SK-N-SH (cell line): ENCODE measurements around the gene ATP5F1D. TPM values are rescaled to one million over a fixed set of nuclear protein-coding genes. Genes with fewer than 3 reads are reported as not detected.

Source experiments
- CTCF ChIA-PET: fragments of 300-600, 350-600 bp; formaldehyde crosslinking; extraction: SDS; loops from one replicate; lab custom pipeline; 2021; lab: Yijun Ruan, JAX
- POLR2A ChIA-PET: fragments of 350-600 bp; sonication (Branson Sonifier 250); formaldehyde crosslinking; extraction: SDS; loops from one replicate; lab custom pipeline; 2020; ENCODE audit warnings: antibody characterized with exemption, inconsistent platforms; lab: Yijun Ruan, JAX
- DNase-seq: peaks from one replicate; pipeline ENCODE4 v3.0.0; 2012
- H2AFZ ChIP-seq: fragments of 200-600 bp; sonication (generic); 2 replicates; pipeline ENCODE4 v1.8.1; 2016; ENCODE audit warnings: antibody characterized with exemption, mild to moderate bottlenecking, low read depth
- H3F3A ChIP-seq: fragments of 200-600 bp; sonication (generic); replicated peaks from 2 replicates; pipeline ENCODE3; 2016; ENCODE audit warnings: antibody characterized with exemption, mild to moderate bottlenecking; ENCODE audit not compliant: insufficient read depth
- H3K27ac ChIP-seq, 2 experiments: fragments of 200-500 bp in 1 of 2; fragments of 200-600 bp in 1 of 2; sonication (Bioruptor generic) in 1 of 2; sonication (generic), shearing (Covaris generic) in 1 of 2; 2 replicates each; pipeline versions ENCODE4 v1.5.1 to v1.6.1; 2014 to 2016; ENCODE audit warnings: low read depth in 2 of 2, inconsistent platforms in 1 of 2, low read length in 1 of 2, mild to moderate bottlenecking in 1 of 2, mixed read lengths in 1 of 2
- H3K27me3 ChIP-seq: fragments of 200-600 bp; sonication (generic), shearing (Covaris generic); 2 replicates; pipeline ENCODE4 v1.6.1; 2016; ENCODE audit warnings: mixed run types; ENCODE audit not compliant: insufficient read depth
- H3K36me3 ChIP-seq, 2 experiments: fragments of 200-500 bp in 1 of 2; fragments of 200-600 bp in 1 of 2; sonication (Bioruptor generic) in 1 of 2; sonication (generic) in 1 of 2; replicated peaks in 1 of 2; 2 replicates each; pipeline versions ENCODE3 to v1.5.1; 2014 to 2016; ENCODE audit warnings: low read length in 1 of 2, mild to moderate bottlenecking in 1 of 2; ENCODE audit not compliant: insufficient read depth in 2 of 2, control insufficient read depth in 1 of 2
- H3K4me1 ChIP-seq, 2 experiments: fragments of 200-500 bp in 1 of 2; fragments of 200-600 bp in 1 of 2; sonication (Bioruptor generic) in 1 of 2; sonication (generic), shearing (Covaris generic) in 1 of 2; 2 replicates each; pipeline versions ENCODE4 v1.5.1 to v1.6.1; 2014 to 2016; ENCODE audit warnings: low read depth in 1 of 2, low read length in 1 of 2, mixed run types in 1 of 2; ENCODE audit not compliant: insufficient read depth in 2 of 2, control insufficient read depth in 1 of 2
- H3K4me2 ChIP-seq: fragments of 200-600 bp; sonication (generic), shearing (Covaris generic); 2 replicates; pipeline ENCODE4 v1.6.1; 2017; ENCODE audit warnings: mixed run types
- H3K4me3 ChIP-seq, 2 experiments: fragments of 200-500 bp in 1 of 2; fragments of 200-600 bp in 1 of 2; sonication (Bioruptor generic) in 1 of 2; sonication (generic), shearing (Covaris generic) in 1 of 2; 2 replicates each; pipeline versions ENCODE4 v1.5.1 to v1.8.1; 2014 to 2016; ENCODE audit warnings: low read depth in 2 of 2, inconsistent platforms in 1 of 2, low read length in 1 of 2, mild to moderate bottlenecking in 1 of 2, mixed read lengths in 1 of 2, moderate library complexity in 1 of 2
- H3K79me2 ChIP-seq: fragments of 200-600 bp; sonication (generic); 2 replicates; pipeline ENCODE4 v1.8.1; 2017; ENCODE audit warnings: mild to moderate bottlenecking; ENCODE audit not compliant: insufficient read depth
- H3K9ac ChIP-seq: fragments of 200-600 bp; sonication (generic); 2 replicates; pipeline ENCODE4 v1.6.1; 2017; ENCODE audit warnings: mixed run types
- H3K9me2 ChIP-seq: fragments of 200-600 bp; sonication (generic); 2 replicates; pipeline ENCODE4 v1.6.1; 2017; ENCODE audit warnings: mixed run types
- H3K9me3 ChIP-seq: fragments of 200-600 bp; sonication (generic); 2 replicates; pipeline ENCODE4 v1.6.1; 2017; ENCODE audit warnings: mixed run types, mild to moderate bottlenecking, moderate library complexity
- H4K20me1 ChIP-seq: fragments of 200-600 bp; sonication (generic); 2 replicates; pipeline ENCODE4 v1.6.1; 2017; ENCODE audit warnings: mild to moderate bottlenecking, mixed run types; ENCODE audit not compliant: insufficient read depth
- CHD2 ChIP-seq: fragments of 150-350 bp; IDR thresholded peaks from 2 replicates; pipeline ENCODE4 v1.6.1; 2018; ENCODE audit warnings: low read length; ENCODE audit not compliant: partially characterized antibody
- ELF1 ChIP-seq: IDR thresholded peaks from 2 replicates; pipeline ENCODE4 v1.4.0; 2012
- FOSL2 ChIP-seq: IDR thresholded peaks from 2 replicates; pipeline ENCODE4 v1.4.0; 2012; ENCODE audit warnings: low read depth, mild to moderate bottlenecking, moderate library complexity, borderline replicate concordance
- MEF2A ChIP-seq: IDR thresholded peaks from 2 replicates; pipeline ENCODE4 v1.4.0; 2012; ENCODE audit warnings: low read depth, borderline replicate concordance
- REST ChIP-seq: IDR thresholded peaks from 2 replicates; pipeline ENCODE4 v1.6.1; 2012; ENCODE audit warnings: mild to moderate bottlenecking, low read depth, low read length, moderate library complexity
- RXRA ChIP-seq: IDR thresholded peaks from 2 replicates; pipeline ENCODE4 v1.4.0; 2012; ENCODE audit warnings: low read depth, mild to moderate bottlenecking, borderline replicate concordance
- YY1 ChIP-seq: IDR thresholded peaks from 2 replicates; pipeline ENCODE4 v1.4.0; 2012; ENCODE audit warnings: low read depth, mild to moderate bottlenecking
- WGBS: methylation state at CpG from one replicate; pipeline ENCODE4 v1.1.6; 2017; ENCODE audit warnings: low lambda C conversion rate; 5-methylcytosine and 5-hydroxymethylcytosine counted together
- polyA plus RNA-seq, 3 experiments: library from polyadenylated mRNA; depleted of rRNA; stranded (reverse); fragments of >200 nt; gene quantifications; 2 replicates each; pipeline ENCODE4 v1.2.3, GENCODE V29; 2012

The ATP5F1D gene
- polyA plus RNA-seq, 1 of the 3 experiments (the other 2 are of a cell fraction), result 226 TPM

DNA sequence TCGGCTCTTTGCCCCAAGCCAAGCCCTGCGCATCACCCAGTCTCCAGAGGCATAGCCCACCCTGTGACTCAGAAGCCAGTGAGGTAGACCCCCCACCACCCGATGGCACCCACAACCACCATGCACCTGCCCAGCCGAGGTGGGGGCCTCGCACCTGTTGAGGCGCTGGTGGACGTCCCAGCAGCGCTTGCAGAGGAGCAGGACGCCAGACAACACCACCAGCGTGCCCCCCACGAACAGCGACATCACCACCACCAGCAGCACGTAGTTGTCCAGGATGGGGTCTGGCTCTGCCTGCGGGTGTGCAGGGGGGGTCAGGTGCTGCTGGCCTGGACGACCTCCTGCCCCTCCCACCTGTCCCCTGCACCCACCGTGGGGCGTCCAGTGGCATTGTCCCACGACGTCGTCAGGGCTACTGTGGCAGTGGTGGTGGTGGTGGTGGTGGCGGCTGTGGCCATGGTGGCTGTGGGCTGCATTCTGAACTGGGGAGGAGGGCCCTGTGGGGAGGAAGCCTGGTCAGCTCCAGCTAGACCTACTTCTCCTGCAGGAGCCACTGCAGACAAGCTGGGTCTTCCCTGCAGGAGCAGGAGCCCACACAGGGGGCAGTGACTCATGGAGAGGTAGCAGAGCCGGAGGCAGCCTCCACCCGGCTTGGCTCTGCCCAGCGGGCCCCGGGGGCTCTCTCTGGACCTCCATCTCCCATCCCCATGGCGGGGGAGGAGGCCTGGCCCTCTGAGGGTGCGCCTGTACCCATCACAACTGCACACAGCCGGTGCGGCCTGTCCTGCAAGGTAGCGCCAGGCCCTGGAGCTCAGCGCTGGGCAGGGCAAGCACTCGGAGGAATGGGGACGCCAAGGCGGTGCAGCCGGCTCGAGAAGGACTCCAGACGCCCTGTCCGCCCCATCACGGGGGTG is 5.7 kb upstream of the ATP5F1D start:
- no peaks in the 10 kb centered on the region for H3K9me3 ChIP-seq
- 0 out of 2 replicates have a peak overlapping the region, but pooled peaks have one; percentile 25 for H3K9ac ChIP-seq
- peak overlapping the region; percentile 83 for H3K4me2 ChIP-seq
- H3K4me1 ChIP-seq, result peaks cover 5 to 25% of the 10 kb centered on the region in 2 experiments; a peak in 2 of 4 replicates
- H3F3A ChIP-seq, result peaks cover 34% of the 10 kb centered on the region
- POLR2A ChIA-PET, result interaction anchor here (0.8 to 1.6 kb wide), 3 partner anchors 10 to 105 kb away, joined by 3 to 11 read pairs (median 6); partner anchors contain the start of gene CIRBP
- H4K20me1 ChIP-seq, result peaks cover 24% of the 10 kb centered on the region
- H3K27me3 ChIP-seq, result no peaks in the 10 kb centered on the region
- peak overlapping the region; percentile 36 to 77; a peak in 3 of 4 replicates for H3K27ac ChIP-seq
- peaks cover 12% of the 10 kb centered on the region; the same call in 1 of the 2 replicates for H3K79me2 ChIP-seq
- TF ChIP-seq RXRA (no peak), FOSL2 (peak; percentile 38; the same call in 1 of the 2 replicates)
- TF ChIP-seq, all 33 proteins: peak for 1
- Histone ChIP-seq H3K4me3 (peak overlapping the region; percentile 59 to 87), H3K9me2 (no peaks in the 10 kb centered on the region), H3K36me3 (peaks cover 0 to 35% of the 10 kb centered on the region in 2 experiments), H2AFZ (no peak overlapping the region)
- CTCF ChIA-PET, result interaction anchor here (0.7 to 5.7 kb wide), 6 partner anchors 9 to 1747 kb away, joined by 3 to 82 read pairs (median 4); no protein-coding TSS in a partner anchor
- WGBS, result 88% methylated on average over 5 of the region's 39 CpGs
- DNase-seq, result peak; percentile 66

- CTCF ChIA-PET, result interaction anchor here (0.7 to 5.7 kb wide), 6 partner anchors 8 to 1746 kb away, joined by 3 to 82 read pairs (median 4); no protein-coding TSS in a partner anchor
- Histone ChIP-seq H3K27me3 (no peaks in the 10 kb centered on the region), H3K36me3 (peaks cover 0 to 33% of the 10 kb centered on the region in 2 experiments), H3K9me3 (no peaks in the 10 kb centered on the region), H3K4me3 (peak overlapping the region; percentile 74 to 87), H3K9me2 (no peaks in the 10 kb centered on the region), H3K4me2 (peak overlapping the region; percentile 97), H3K4me1 (peaks cover 5 to 26% of the 10 kb centered on the region in 2 experiments; a peak in 2 of 4 replicates), H3K9ac (peak overlapping the region; percentile 66), H3K79me2 (peaks cover 19% of the 10 kb centered on the region; the same call in 1 of the 2 replicates), H3K27ac (peak overlapping the region; percentile 36 to 88; a peak in 3 of 4 replicates), H3F3A (peaks cover 34% of the 10 kb centered on the region), H4K20me1 (peaks cover 24% of the 10 kb centered on the region), H2AFZ (no peak overlapping the region)
- POLR2A ChIA-PET, result interaction anchor here (0.8 to 1.6 kb wide), 3 partner anchors 11 to 105 kb away, joined by 3 to 11 read pairs (median 6); partner anchors contain the start of gene CIRBP
- no peak for TF ChIP-seq ELF1
- no peak for TF ChIP-seq MEF2A
- no peak for TF ChIP-seq CHD2
- 5% methylated on average over 8 of the region's 42 CpGs for WGBS
- DNase-seq, result peak; percentile 88
Observed at GRCh38 chr19:1236576-1236975, 5.0 kb upstream of the ATP5F1D start.

- peak overlapping the region; percentile 38 to 88; a peak in 3 of 4 replicates for H3K27ac ChIP-seq
Observed at GRCh38 chr19:1237027-1237659, 4.4 kb upstream of the ATP5F1D start.

More at GRCh38 chr19:1237027-1237659, 4.4 kb upstream of the ATP5F1D start:
- H3K4me3 ChIP-seq, result peak overlapping the region; percentile 74 to 87
- TF ChIP-seq YY1 (peak; percentile 73), REST (no peak)
- peak; percentile 81 for DNase-seq
- peaks cover 5 to 28% of the 10 kb centered on the region in 2 experiments; a peak in 2 of 4 replicates for H3K4me1 ChIP-seq
- peaks cover 34% of the 10 kb centered on the region for H3F3A ChIP-seq
- ChIA-PET CTCF (interaction anchor here (1.1 to 5.7 kb wide), 3 partner anchors 11 to 29 kb away, joined by 3 to 82 read pairs (median 4); no protein-coding TSS in a partner anchor), POLR2A (interaction anchor here (1.3 to 1.6 kb wide), 2 partner anchors 11 to 32 kb away, joined by 6 to 11 read pairs; partner anchors contain the start of gene CIRBP)
- H4K20me1 ChIP-seq, result peaks cover 18% of the 10 kb centered on the region
- 2% methylated on average over 9 of the region's 60 CpGs for WGBS
- no peaks in the 10 kb centered on the region for H3K9me2 ChIP-seq
- peak overlapping the region; percentile 97 for H3K4me2 ChIP-seq
- no peak overlapping the region for H2AFZ ChIP-seq
- H3K9ac ChIP-seq, result peak overlapping the region; percentile 66
- H3K27me3 ChIP-seq, result no peaks in the 10 kb centered on the region
- peaks cover 24% of the 10 kb centered on the region for H3K79me2 ChIP-seq
- H3K36me3 ChIP-seq, result peaks cover 0 to 31% of the 10 kb centered on the region in 2 experiments
- no peaks in the 10 kb centered on the region for H3K9me3 ChIP-seq
